DMS153 treated with DMSO at 0.1 percent for 48 hours (cell line): ENCODE results near the gene TNFSF8.

ENCODE experiments used
- DNase-seq: peaks from one replicate; lab custom pipeline; 2025; ENCODE audit not compliant: unreplicated experiment; lab: John Stamatoyannopoulos, UW

Gene TNFSF8

GRCh38 chr9:114878879-114879564, 51.4 kb downstream of the TNFSF8 start:
- no peak for DNase-seq

DNA sequence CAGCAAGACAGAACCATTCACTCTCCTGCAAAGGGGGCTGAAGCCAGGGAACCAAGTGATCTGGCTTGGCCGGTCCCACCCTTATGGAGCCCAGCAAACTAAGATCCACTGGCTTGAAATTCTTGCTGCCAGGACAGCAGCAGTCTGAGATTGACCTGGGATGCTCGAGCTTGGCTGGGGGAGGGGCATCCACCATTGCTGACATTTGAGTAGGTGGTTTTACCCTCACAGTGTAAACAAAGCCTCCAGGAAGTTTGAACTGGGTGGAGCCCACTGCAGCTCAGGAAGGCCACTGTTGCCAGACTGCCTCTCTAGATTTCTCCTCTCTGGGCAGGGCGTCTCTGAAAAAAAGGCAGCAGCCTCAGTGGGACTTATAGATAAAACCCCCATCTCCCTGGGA, 60.5 kb downstream of the TNFSF8 start:
- DNase-seq = no peak

GRCh38 chr9:114869378-114869777, 61.0 kb downstream of the TNFSF8 start:
- DNase-seq = no peak

- DNase-seq = no peak
These were observed 63.1 kb downstream of the TNFSF8 start for GRCh38 chr9:114867327-114867726.

DNA sequence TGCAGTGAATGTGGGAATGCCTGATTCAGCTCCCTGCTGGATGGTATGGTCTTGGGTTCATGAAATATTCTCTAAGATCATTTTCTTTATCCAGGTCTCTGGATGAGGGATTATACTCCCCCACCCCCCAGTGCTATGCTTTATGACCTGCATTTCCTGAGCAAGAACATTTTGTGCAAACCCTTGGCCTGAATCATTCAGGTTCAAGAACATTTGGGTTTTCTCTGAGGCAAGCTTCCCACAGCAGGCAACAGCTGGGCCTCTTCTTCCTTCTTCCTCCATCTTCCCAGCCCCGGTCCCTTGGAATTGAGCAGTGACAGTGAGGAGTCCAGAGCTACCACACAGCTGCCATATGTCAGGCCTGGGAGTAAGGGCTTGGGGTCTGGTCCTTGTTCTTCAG, 65.9 kb downstream of the TNFSF8 start:
- no peak for DNase-seq

- no peak for DNase-seq
These were observed 68.3 kb downstream of the TNFSF8 start for GRCh38 chr9:114861922-114862605.

DNA sequence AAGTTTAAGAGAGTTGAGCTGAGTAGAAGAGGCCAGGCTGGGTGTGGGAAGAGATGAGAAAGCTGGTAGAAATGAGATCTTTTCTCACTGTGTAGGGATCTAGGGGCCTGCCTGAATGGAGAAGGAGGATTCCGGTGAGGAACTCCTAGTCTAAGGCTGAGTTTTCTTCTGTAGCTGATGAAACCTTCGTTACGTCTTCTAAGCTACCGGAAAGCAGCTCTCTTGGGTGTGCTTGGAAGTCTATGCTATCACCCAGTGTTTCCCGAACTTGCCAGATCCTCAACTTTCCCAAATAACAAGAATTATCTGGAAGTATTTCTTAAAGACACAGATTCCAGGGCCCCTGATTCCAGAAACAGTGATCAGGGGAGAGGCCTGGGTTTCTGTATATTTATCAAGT, 69.1 kb downstream of the TNFSF8 start:
- DNase-seq = no peak

DNA sequence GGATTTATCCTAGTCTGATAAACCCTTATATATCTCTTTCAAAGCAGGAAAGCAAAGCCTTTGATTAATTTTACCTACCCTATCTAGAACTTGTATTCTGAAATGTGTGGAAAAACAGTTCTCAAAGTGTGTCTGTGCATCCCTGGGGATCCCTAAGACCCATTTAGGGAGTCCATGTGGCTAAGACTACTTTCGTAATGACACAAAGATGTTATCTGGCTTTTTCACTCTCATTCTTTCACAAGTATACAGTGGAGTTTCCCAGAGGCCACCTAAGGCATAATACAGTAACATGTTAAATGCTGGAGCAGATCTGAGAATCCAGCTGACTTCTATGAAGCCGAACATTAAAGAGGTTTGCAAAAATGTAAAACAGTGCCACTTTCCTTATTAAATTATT, 70.2 kb downstream of the TNFSF8 start:
- no peak for DNase-seq

DNA sequence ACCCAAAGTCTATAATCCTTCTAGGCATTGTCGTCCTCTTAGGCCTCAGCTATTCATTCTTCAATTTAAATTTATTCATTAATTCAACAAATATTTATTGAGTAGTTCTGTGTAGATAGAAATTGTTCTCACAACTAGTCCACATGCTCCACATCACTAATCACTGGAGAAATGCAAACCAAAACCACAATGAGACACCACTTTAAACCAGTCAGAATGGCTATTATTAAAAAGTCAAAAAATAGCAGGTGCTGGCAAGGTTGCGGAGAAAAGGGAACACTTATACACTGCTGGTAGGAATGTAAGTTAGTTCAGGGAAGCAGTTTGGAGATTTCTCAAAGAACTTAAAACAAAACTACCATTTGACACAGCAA, 73.5 kb downstream of the TNFSF8 start:
- no peak for DNase-seq

DNA sequence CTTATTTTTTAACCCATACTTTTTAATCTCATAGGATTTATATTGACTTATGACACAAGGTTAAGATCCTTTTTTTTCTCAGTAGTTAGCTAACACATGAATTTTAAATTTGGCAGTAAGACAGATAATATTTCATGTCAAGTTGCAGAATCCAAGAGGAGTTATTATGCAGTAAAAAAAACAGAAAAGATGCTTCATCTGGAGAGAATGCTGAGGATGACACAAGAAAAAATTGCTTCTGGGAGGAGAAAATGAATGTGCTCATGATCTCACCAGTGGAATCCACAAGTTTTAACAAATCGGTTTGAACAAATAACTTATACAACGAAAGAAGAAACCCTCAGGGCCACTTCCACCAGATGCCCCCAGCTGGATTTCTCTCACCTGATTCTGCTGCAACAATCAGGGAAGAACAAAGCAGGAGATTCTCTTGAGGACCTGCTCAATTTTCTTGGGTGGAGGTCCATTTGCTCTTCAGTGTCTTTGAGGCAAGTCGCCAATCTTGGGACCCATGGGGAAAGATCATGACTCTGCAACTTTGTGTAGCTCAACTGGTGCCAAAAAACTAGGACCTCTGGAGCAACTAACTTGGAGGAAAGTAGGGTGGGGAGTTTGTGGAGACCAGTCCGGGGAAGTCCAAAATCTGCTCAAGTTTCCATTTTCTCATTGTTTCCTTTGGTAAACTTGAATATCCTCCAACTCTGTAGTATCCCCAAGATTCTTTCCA, 74.0 kb downstream of the TNFSF8 start:
- DNase-seq = no peak

- DNase-seq = no peak
These were observed 74.9 kb downstream of the TNFSF8 start for GRCh38 chr9:114855488-114855887.

DNA sequence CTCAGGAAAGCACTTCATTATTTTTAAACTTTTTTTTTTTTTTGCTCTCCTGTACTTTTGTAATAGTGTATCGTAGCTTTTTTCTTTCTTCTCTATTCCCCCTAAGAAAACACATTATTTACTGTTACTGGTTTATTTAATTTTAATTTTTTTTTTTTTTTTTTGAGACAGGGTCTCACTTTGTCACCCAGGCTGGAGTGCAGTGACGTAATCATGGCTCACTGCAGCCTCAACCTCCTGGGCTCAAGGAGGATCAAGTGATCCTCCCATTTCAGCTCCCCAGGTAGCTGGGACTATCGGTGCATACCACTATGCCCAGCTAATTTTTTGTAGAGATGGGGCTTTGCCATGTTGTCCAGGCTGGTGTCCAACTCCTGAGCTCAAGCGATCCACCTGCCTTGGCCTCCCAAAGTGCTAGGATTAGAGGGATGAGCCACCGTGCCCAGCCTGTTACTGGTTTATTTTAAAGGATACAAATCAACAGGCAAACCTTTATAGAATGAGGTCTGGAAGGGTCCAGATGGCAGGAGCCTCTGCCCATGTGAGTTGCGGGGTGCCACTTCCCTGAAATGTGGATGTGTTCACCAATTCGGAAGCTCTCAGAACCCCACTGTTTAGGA, 75.5 kb downstream of the TNFSF8 start:
- DNase-seq = no peak

- DNase-seq = no peak
These were observed 77.1 kb downstream of the TNFSF8 start for GRCh38 chr9:114853071-114853855.

- no peak for DNase-seq
These were observed 78.3 kb downstream of the TNFSF8 start for GRCh38 chr9:114852050-114852594.

DNA sequence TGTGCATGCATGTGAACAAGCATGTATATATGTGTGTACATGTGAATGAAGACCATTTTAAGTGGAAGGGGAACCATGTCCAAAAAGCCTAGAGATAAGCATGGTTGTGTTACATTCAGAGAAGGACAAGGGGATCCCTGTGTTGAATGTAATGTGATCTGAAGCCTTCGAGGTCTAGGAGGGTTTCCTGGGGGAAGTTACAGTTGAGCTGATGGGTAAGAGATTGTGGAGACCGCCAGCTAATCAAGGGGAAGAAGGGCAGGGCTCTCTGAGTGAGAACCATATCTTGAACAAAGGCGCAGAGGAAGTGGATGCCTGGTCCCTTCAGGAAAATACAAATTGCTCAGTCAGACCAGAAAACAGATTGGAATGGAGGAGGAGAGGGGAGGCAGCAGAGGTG, 79.1 kb downstream of the TNFSF8 start:
- DNase-seq = no peak
